COR-L47 (cell line): ENCODE measurements around the gene POP7.
"Not testable (repeated sequence)": the region's sequence is repeated elsewhere in the genome, so short reads cannot be mapped to it uniquely, and the experiment has no call there.

ENCODE experiments used
- DNase-seq: peaks from one replicate; lab custom pipeline; 2025; lab: John Stamatoyannopoulos, UW

Gene POP7

GRCh38 chr7:100705753-100706671 lies at the start of gene POP7:
TSS of gene POP7 (plus strand) at chr7:100706121. CDS start at chr7:100706831, 710 bp downstream.
- DNase-seq: peak; percentile 99

DNA sequence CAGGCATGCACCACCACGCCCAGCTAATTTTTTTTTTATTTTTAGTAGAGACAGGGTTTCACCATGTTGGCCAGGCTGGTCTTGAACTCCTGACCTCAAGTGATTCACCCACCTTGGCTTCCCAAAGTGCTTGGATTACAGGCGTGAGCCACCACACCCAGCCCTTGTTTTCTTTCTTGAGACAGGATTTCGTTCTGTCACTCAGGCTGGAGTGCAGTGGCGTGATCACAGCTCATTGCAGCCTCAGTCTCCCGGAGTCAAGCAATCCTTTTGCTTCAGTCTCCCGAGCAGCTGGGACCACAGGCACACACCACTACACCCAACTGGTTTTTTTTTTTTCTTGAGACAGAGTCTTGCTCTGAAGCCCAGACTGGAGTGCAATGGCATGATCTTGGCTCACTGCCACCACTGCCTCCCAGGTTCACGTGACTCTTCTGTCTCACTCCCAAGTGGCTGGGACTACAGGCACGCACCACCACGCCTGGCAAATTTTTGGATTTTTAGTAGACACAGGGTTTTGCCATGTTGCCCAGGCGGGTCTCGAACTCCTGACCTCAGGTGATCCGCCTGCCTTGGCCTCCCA lies 43.6 kb upstream of the POP7 start:
- DNase-seq: not testable (repeated sequence)

DNA sequence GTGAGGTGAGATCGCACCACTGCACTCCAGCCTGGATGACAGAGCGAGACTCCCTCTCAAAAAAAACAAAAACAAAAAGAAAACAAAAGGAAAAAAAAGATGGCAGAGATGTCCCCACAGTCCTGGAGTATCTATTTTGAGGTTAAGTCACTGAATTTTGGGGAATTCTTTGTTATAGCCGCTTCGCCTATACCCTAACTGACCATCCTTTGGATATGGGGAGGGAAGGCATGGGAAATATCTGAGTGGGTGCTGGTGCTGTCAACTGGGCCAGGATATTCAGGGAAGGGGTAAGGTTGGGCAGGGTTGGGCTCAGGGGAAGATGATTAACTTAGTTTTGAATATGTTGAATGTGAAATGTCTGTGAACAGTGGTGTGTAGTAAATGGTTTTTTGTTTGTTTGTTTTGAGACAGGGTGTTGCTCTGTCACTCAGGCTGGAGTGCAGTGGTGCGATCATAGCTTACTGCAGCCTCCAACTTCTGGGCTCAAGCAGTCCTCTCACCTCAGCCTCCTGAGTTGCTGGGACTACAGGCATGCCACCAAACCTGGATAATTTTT lies 40.7 kb upstream of the POP7 start:
- DNase-seq: no peak

- no peak for DNase-seq
These were observed 38.4 kb upstream of the POP7 start for GRCh38 chr7:100667331-100668068.

GRCh38 chr7:100668069-100668449 lies 37.9 kb upstream of the POP7 start:
- DNase-seq: no peak

DNA sequence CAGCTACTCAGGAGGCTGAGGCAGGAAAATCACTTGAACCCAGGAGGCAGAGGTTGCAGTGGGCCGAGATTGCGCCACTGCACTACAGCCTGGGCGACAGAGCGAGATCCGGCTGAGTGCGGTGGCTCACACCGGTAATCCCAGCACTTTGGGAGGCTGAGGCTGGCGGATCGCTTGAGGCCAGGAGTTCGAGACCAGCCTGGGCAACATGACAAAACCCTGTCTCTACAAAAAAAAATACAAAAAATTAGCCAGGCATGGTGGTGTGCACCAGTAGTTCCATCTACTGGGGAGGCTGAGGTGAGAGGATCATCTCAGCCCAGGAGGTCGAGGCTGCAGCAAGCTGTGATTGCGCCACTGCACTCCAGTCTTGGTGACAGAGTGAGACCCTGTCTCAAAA lies 36.8 kb upstream of the POP7 start:
- not testable (repeated sequence) for DNase-seq

- DNase-seq: no peak
These were observed 35.8 kb upstream of the POP7 start for GRCh38 chr7:100670074-100670473.

DNA sequence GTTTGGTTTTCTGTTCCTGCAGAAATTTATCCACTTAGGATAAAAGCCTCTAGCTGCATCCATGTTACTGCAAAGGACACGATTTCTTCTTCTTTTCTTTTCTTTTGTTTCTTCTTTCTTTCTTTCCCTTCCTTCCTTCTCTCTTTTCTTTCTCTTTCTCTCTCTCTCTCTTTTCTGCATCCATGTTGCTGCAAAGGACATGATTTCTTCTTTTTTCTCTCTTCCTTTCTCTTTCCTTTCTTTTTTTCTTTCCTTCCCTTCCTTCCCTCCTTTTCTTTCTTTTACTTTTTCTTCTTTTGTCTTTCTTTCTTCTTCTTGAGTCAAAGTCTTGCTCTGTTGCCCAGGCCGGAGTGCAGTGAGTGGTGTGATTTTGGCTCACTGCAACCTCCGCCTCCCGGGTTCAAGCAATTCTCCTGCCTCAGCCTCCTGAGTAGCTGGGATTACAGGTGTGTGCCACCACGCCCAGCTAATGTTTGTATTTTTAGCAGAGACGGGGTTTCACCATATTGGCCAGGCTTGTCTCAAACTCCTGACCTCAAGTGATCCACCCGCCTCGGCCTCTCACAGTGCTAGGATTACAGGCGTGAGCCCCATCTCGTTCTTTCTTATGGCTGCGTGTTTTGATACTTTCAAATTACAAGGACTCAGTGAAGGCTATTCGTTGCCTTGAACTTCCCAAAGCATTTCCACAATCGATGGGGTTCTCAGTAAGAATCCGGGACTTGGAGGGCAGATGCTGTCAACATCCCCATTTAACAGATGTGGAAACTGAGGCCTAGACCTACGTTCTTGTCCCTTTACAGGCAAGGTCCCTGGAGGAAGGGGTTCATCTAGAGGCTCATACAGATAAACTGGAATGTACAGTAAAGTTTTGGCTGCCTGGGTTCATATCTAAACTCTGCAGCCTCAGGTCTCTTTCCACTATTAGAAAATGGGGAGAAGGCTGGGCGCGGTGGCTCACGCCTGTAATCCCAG lies 34.3 kb upstream of the POP7 start:
- DNase-seq: no peak

- peak; percentile 98 for DNase-seq
These were observed 32.5 kb upstream of the POP7 start, which contains the start of gene GNB2 for GRCh38 chr7:100673302-100673941. TSS of gene GNB2 (plus strand) at chr7:100673740. CDS start at chr7:100676266, 2,526 bp downstream.

GRCh38 chr7:100673942-100674410 lies 31.9 kb upstream of the POP7 start:
- peak; percentile 59 for DNase-seq

GRCh38 chr7:100674411-100675104 lies 31.4 kb upstream of the POP7 start:
- no peak for DNase-seq

DNA sequence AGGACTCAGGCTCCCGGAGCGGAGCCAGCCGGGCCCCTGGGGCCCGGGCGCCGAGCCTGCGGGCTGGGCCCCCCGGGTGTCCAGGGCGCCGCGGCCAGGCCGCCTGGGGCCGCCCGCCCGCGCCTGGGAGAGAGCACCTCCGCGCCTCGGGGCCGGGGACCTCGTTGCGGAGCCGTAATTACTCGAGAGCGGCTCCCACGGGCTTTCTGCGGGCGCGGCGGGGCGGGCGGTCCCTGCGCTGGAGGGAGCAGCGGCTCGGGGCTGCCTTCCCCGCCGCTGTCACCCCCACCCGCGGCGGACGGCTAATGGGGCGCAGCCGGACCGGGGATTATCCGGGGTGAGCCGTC lies 30.8 kb upstream of the POP7 start:
- DNase-seq: no peak

DNA sequence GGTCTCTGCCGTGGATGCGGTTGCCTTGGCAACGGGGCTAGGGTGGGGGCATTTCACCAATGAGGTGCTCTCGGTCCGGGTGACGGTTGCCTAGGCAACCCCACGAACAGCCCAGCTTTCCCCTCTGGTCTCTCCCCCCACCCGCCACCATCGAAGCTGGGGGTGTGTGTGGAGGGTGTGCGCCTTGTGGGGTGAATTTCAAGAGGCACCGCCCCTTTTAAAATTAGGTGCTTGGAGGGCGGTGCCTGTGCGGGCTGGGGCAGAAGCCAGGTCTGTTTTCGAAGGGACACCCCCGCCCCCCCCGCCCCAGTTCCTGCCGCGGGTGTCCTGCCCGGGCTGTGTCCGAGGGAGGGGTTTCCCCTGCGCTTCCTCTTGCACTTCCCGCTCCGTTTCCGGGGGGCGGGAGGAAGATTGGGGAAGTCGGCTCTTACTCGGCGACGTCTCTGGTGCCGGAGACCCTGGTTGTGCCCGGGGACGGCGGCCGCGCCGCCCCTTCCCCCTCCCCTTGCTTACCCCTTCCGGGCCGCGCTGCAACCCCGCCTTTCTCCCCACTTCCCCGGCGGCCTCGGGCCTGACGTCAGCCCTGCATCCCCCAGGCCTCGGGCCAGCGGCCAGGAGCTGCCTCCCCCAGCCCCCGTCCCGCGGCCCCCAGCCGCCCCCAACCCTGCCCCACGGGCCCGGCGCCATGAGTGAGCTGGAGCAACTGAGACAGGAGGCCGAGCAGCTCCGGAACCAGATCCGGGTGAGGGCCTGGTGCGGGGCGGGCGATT lies 30.2 kb upstream of the POP7 start:
- peak; percentile 85 for DNase-seq

DNA sequence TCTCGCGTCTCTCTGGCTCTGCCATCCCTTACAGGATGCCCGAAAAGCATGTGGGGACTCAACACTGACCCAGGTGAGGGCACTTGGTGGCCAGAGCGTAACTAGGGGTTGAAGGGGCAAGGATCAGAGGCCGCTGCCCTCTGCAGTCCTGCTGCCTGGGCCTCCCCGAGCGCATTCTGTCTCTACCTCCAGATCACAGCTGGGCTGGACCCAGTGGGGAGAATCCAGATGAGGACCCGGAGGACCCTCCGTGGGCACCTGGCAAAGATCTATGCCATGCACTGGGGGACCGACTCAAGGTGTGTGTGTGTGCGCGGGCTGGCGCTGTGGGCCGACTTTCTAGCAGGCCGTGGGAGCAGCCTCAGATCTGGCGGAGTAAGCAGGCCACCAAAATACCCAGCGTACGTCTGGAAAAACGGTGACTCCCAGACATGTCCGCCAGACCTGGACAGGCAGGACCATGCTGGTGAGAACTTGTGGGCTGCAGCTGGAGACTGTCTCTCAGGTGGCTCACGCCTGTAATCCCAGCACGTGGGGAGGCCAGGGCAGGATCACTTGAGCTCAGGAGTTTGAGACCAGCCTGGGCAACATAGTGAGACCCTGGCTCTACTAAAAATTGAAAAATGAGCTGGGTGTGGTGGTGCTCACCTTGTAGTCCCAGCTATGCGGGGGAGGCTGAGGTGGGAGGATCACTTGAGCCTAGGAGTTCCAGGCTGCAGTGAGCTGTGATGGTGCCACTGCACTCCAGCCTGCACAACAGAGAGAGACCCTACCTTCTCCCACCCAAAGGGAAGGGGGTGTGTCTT lies 29.2 kb upstream of the POP7 start:
- DNase-seq: no peak

- no peak for DNase-seq
These were observed 28.3 kb upstream of the POP7 start for GRCh38 chr7:100677308-100678267.

DNA sequence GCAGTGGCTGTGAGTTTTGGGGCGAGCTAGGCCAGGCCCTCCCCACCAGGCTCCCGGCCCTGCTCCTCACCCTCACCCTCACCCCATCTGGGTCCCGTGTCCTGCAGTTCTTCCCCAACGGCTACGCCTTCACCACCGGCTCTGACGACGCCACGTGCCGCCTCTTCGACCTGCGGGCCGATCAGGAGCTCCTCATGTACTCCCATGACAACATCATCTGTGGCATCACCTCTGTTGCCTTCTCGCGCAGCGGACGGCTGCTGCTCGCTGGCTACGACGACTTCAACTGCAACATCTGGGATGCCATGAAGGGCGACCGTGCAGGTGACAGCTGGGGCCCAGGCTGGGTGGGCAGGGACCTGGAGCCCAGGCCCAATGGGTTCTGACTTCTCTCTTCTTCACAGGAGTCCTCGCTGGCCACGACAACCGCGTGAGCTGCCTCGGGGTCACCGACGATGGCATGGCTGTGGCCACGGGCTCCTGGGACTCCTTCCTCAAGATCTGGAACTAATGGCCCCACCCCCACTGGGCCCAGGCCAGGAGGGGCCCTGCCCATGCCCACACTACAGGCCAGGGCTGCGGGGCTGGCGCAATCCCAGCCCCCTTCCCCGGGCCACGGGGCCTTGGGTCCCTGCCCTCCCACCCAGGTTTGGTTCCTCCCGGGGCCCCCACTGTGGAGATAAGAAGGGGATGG lies 27.5 kb upstream of the POP7 start:
- DNase-seq: no peak
